Thymus (tissue), 11 donors: ENCODE measurements around the gene CDC42EP4. TPM values are rescaled to one million over a fixed set of nuclear protein-coding genes. Genes with fewer than 3 reads are reported as not detected.

ENCODE experiments used
- DNase-seq, 9 donors: peaks; one replicate each; pipeline ENCODE4 v3.0.0-alpha.2; 2013; ENCODE audit warnings: low spot score in 9 of 9, low read depth in 6 of 9, missing footprints in 1 of 9
- H3K27ac ChIP-seq, 2 donors: one replicate each; pipeline ENCODE4 v1.5.1; 2013; ENCODE audit warnings: control low read depth in 1 of 2, low read depth in 1 of 2, low read length in 1 of 2, mild to moderate bottlenecking in 1 of 2, moderate library complexity in 1 of 2
- H3K27me3 ChIP-seq, 2 donors: one replicate each; pipeline ENCODE4 v1.5.1; 2013; ENCODE audit warnings: low read length in 1 of 2; ENCODE audit not compliant: control insufficient read depth in 2 of 2, insufficient read depth in 1 of 2
- H3K36me3 ChIP-seq, 2 donors: one replicate each; pipeline ENCODE4 v1.5.1; 2013; ENCODE audit warnings: low read length in 1 of 2, mild to moderate bottlenecking in 1 of 2, moderate library complexity in 1 of 2; ENCODE audit not compliant: control insufficient read depth in 2 of 2, insufficient read depth in 2 of 2
- H3K4me1 ChIP-seq, 2 donors: one replicate each; pipeline ENCODE4 v1.5.1; 2013; ENCODE audit warnings: low read length in 2 of 2; ENCODE audit not compliant: control insufficient read depth in 2 of 2, insufficient read depth in 2 of 2
- H3K4me3 ChIP-seq, 2 donors: one replicate each; pipeline ENCODE4 v1.5.1; 2013; ENCODE audit warnings: low read length in 2 of 2, control low read depth in 1 of 2, mild to moderate bottlenecking in 1 of 2
- H3K9me3 ChIP-seq, 2 donors: one replicate each; pipeline ENCODE4 v1.5.1; 2013; ENCODE audit warnings: low read length in 1 of 2, mild to moderate bottlenecking in 1 of 2; ENCODE audit not compliant: control insufficient read depth in 2 of 2, insufficient read depth in 1 of 2
- WGBS: extraction: QIAGEN DNeasy Blood & Tissue Kit; methylation state at CpG from one replicate; pipeline ENCODE4 v1.1.7; 2013; 5-methylcytosine and 5-hydroxymethylcytosine counted together
- polyA plus RNA-seq: library from polyadenylated mRNA; stranded (reverse); fragments of 200-250 nt; gene quantifications from one replicate; pipeline ENCODE4 v1.2.3, GENCODE V29; 2013
- total RNA-seq: library from RNA; stranded (reverse); fragments of 120-200 nt; gene quantifications from one replicate; pipeline ENCODE4 v1.2.4, GENCODE V29; 2013
- donor health status: healthy.

Gene CDC42EP4
- total and polyA plus RNA-seq, 2 donors: 20.8 to 30.9 TPM

- WGBS: 63% methylated on average over 6 of the region's 6 CpGs
- Histone ChIP-seq H3K9me3 (no peaks in the 10 kb centered on the region), H3K4me1 (peaks cover 15 to 17% of the 10 kb centered on the region in 2 donors), H3K27ac (peak overlapping the region in 1 of 2 donors; percentile 43), H3K36me3 (peaks cover 23 to 33% of the 10 kb centered on the region in 2 donors), H3K4me3 (no peak overlapping the region), H3K27me3 (no peaks in the 10 kb centered on the region)
- DNase-seq: peak in 1 of 9 donors; percentile 23
Observed at GRCh38 chr17:73237714-73238113, 74.1 kb downstream of the CDC42EP4 start.

- H3K36me3 ChIP-seq: peaks cover 9 to 19% of the 10 kb centered on the region in 2 donors
- WGBS: 90% methylated on average over 10 of the region's 10 CpGs
- peaks cover 0 to 3% of the 10 kb centered on the region in 2 donors for H3K9me3 ChIP-seq
- no peaks in the 10 kb centered on the region for H3K27me3 ChIP-seq
- no peak overlapping the region for H3K27ac ChIP-seq
- peaks cover 21 to 25% of the 10 kb centered on the region in 2 donors for H3K4me1 ChIP-seq
- DNase-seq: no peak
- no peak overlapping the region for H3K4me3 ChIP-seq
Observed at GRCh38 chr17:73234736-73235135, 77.1 kb downstream of the CDC42EP4 start.

Other genes starting within 250 kb of the CDC42EP4 start
- gene SLC39A11, start 219.3 kb downstream of the CDC42EP4 start, total RNA-seq: 8.7 TPM
- gene SLC39A11, start 219.3 kb downstream of the CDC42EP4 start, polyA plus RNA-seq: 7.4 TPM
- gene SSTR2, start 147.0 kb downstream of the CDC42EP4 start, total RNA-seq: 1.9 TPM
- 0.71 TPM for gene SSTR2, start 147.0 kb downstream of the CDC42EP4 start, polyA plus RNA-seq
- 14.3 TPM for gene COG1, start 118.9 kb downstream of the CDC42EP4 start, total RNA-seq
- 15.7 TPM for gene COG1, start 118.9 kb downstream of the CDC42EP4 start, polyA plus RNA-seq
- not detected for gene CPSF4L, start 50.1 kb downstream of the CDC42EP4 start, total RNA-seq
- gene CPSF4L, start 50.1 kb downstream of the CDC42EP4 start, polyA plus RNA-seq: not detected